ENCODE measurements around the gene TMEM50B.
"Not testable (repeated sequence)": the region's sequence is repeated elsewhere in the genome, so short reads cannot be mapped to it uniquely, and the experiment has no call there.

Gene TMEM50B

DNA sequence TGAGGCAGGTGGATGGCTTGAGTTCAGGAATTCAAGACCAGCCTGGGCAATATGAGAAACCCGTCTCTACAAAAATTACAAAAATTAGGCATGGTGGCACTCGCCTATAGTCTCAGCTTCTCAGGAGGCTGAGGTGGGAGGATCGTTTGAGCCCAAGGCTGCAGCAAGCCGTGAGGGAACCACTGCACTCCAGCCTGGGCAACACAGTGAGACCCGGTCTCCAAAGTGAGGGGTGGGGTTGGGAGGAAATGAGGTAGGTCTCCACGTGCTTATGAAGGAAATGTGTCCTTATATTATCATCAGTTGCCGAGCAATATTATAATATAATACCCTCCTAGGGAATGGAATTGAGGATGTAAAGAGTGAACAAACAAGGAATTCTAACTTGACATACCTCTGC, 2.7 kb downstream of the TMEM50B start:
- no peak for DNase-seq

GRCh38 chr21:33473344-33473743, 6.4 kb downstream of the TMEM50B start:
- no peak for DNase-seq

GRCh38 chr21:33470701-33471100, 9.1 kb downstream of the TMEM50B start:
- DNase-seq, result no peak

DNA sequence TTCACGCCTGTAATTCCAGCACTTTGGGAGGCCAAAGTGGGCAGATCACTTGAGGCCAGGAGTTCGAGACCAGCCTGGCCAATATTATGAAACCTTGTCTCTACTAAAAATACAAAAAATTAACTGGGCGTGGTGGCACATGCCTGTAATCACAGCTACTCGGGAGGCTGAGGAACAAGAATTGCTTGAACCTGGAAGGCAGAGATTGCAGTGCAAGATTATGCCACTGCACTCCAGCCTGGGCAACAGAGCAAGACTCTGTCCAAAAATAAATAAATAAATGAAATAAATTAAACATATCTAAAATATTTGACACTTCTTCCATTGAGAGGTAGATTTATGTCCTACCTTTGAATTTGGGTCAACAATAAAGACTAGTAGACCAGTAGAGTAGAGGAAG, 10.6 kb downstream of the TMEM50B start:
- not testable (repeated sequence) for DNase-seq

GRCh38 chr21:33461538-33462250, 18.1 kb downstream of the TMEM50B start:
- DNase-seq, result no peak

GRCh38 chr21:33458861-33459260, 20.9 kb downstream of the TMEM50B start:
- DNase-seq, result no peak

- DNase-seq, result no peak
Measured at GRCh38 chr21:33455686-33456446, 23.9 kb downstream of the TMEM50B start.

- DNase-seq, result no peak
Measured at GRCh38 chr21:33452362-33452761, 27.4 kb downstream of the TMEM50B start.

GRCh38 chr21:33451634-33452071, 28.1 kb downstream of the TMEM50B start:
- no peak for DNase-seq

DNA sequence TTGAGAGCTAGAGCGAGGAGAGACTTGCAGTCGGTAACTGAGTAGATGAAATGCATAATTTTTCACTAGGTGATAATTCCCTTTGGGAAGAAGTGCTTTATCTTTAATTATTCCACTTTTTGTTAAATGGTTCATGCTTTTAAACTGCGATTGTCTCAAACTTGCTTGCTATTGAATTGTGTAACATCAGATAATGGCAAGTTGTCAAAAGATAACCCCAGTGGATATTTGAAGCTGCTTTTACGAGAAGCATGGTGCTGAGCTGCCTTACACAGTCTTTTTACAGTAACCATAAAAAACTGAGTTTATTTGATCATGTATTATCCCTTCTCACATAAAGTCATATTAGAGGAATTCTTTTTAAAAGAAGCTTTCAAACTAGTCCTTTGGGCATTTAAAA, 30.2 kb downstream of the TMEM50B start:
- DNase-seq, result no peak

DNA sequence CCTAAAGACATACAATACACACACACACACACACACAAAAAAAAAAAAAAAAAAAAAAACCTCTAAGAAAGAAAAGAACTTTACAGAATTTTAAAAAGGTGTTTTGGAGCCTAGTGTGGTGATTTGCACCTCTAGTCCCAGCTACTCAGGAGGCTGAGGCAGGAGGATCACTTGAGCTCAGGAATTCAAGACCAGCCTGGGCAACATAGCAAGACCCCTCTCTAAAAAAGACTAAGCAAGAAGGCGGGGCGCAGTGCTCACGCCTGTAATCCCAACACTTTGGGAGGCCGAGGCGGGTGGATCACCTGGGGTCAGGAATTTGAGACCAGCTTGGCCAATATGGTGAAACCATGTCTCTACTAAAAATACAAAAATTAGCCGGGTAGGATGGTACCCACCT, 33.2 kb downstream of the TMEM50B start:
- DNase-seq, result not testable (repeated sequence)

DNA sequence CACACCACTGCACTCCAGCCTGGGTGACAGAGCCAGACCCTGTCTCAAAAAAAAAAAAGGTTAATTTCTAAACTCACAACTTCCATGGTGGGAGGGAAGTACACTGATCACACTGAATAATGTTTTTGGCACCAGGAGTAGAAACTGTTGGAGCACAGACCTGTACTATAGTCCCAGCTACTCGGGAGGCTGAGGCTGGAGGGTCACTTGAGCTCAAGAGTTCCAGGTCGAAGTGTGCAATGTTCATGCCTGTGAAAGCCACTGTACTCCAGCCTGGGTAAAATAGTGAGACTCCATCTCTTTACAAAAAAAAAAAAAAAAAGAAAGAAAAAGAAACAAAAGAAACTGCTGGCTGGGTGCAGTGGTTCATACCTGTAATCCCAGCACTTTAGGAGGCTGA, 35.3 kb downstream of the TMEM50B start:
- no peak for DNase-seq

GRCh38 chr21:33443194-33443593, 36.6 kb downstream of the TMEM50B start:
- no peak for DNase-seq

DNA sequence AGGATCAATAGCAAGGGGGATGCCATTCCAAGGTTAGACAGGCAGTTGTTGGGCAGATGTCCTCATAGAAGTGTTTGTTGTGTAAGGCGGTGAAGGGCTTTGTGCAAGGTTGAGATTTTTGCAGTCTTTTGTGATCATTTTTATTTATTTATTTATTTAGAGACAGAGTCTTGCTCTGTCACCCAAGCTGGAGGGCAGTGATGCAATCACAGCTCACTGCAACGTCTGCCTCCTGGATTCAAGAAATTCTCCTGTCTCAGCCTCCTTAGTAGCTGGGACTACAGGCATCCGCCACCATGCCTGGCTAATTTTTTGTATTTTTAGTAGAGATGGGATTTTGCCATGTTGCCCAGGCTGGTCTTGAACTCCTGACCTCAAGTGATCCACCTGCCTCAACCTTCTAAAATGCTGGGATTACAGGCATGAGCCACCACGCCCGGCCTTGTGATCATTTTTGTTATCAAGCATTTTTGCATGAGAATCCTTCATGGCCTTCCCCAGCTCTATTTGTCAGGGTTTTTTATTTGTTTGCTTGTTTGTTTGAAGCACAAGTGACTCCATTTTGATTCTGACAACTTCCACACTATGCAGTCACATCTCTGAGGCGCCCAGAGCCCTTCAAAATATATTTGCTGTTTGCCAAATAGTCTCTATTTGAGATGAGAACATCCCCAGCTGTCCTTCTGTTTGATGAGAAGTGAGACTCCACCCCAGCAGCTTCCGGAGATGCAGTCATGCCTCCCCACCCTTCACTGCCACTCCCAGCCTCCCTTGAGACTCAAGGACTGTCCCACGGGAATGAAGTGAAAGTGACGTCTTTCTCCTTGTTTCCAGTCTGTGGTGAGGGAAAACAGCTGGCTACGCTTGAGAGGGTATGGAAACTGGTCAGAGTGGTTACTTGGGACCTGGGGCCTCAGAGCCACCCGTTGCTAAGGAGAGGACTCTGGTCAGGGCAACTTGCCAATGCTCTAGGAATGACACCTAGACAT, 38.0 kb downstream of the TMEM50B start:
- no peak for DNase-seq

- no peak for DNase-seq
Measured at GRCh38 chr21:33437140-33437539, 42.6 kb downstream of the TMEM50B start.

- DNase-seq, result no peak
Measured at GRCh38 chr21:33434770-33435360, 44.9 kb downstream of the TMEM50B start.

DNA sequence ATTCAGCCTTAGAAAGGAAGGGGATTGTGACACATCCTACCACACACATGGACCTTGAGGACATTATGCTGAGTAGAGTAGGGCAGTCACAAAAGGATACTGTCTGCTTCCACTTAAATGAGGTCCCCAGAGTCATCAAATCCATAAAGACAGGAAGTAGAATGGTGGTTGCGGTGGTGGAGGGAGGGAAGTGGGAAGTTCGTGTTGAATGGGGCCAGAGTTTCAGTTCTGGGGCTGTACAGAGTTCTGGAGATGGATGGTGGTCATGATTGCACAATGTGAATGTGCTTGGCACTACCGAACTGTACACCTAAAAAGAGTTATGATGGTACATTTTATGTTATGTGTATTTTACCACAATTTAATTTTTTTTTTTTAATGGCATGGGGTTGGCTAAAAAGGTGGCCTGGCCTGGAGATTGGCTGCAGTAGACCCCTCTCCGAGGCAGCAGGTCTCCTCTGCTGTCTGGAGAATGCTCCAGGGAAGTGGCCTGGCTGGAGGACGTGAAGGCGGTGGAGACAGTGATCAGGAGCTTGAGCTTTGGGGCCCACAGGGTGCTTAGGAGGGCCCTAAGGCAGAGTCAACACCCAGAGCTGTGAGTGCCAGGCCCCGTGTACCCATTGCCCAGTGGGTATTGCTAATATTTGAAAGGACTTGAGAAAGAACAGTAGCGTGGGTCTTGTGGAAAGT, 46.2 kb downstream of the TMEM50B start:
- DNase-seq, result no peak

- DNase-seq, result no peak
Measured at GRCh38 chr21:33433001-33433400, 46.8 kb downstream of the TMEM50B start.

DNA sequence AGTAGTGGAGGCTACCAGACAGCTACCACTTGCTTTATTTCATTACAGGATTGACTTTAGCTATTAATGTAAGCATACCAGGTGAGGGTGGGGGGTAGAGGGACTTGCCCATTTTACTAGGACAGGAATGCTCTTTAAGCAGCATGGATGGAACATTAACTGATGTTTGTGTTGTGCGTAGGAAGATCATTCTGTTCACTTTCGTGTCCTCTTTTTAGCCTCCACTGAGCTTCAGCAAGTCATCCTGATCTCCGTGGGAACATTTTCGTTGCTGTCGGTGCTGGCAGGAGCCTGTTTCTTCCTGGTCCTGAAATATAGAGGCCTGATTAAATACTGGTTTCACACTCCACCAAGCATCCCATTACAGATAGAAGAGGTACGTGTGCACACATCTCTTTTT, 47.3 kb downstream of the TMEM50B start:
- DNase-seq, result no peak

DNA sequence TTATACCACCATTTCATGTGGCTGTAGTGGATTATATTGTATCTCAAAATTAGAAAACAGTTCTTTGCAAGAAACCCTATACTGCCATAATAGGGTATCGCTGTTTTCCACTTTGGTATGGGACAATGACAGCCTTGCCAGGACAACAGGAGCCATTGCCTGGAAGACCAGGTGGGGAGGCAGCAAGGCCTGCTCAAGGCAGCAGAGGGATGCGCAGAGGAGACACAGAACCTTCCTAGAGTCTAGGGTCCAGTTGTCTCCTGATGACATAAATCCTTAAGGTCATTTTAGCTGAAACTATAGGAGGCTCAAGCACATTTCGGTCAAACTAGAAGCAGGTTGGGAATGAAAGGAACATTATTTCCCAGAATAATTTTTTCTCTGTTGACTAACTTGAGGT, 48.9 kb downstream of the TMEM50B start:
- no peak for DNase-seq

DNA sequence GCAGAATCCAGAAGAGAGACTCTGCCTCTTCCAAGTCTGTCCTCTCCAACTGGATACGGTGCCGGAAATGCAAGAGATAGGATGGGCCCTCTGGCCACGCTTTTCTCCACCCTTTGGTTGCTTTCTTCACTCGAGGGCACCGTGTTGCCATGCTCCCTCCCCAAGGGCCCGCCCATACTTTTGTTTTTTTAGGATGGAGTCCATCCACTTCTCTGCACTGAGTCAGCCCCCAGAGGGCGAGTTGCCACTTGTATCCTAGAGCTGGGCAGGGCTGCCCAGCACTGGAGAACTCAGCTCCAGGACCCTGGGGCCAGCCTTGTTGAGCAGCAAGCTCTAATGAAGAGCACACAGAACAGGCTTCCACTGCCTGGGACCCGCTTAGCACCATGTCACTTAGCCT, 51.1 kb downstream of the TMEM50B start:
- DNase-seq, result no peak

GRCh38 chr21:33427051-33427450, 52.7 kb downstream of the TMEM50B start:
- DNase-seq, result no peak
